Measurements from ENCODE around the gene TENT5C. TPM values are rescaled to one million over a fixed set of nuclear protein-coding genes. Genes with fewer than 3 reads are reported as not detected.
A peak's percentile ranks its signal among the peaks of the same experiment; 100 is the strongest.

The TENT5C gene
- total and polyA plus RNA-seq, 2 of the 13 experiments (the other 11 are each of a cell fraction or from before 2014, with no cell fraction given), result 0.02 to 0.38 TPM

DNA sequence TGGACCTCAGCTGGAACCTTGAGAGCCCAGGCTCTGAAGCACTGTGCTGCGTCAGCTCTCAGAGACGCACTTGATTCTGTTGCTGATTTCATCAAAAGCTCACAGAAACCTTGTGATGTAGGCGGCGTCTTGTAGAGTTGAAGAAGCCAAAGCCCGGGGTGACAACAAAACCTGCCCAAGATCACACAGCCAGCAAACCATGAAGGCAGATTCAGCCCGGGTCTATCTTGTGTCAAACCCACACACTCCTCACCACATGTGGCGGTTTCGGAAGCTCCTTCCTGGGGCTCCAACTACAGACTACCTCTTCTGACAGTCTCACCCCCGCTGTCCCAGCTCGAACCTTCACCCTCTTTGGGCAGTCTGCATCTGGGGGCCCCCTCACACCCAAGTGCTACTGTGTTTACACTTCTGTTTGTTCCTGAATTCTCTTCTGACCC lies 50.4 kb downstream of the TENT5C start (continued):
- TF ChIP-seq, protein P1, sequence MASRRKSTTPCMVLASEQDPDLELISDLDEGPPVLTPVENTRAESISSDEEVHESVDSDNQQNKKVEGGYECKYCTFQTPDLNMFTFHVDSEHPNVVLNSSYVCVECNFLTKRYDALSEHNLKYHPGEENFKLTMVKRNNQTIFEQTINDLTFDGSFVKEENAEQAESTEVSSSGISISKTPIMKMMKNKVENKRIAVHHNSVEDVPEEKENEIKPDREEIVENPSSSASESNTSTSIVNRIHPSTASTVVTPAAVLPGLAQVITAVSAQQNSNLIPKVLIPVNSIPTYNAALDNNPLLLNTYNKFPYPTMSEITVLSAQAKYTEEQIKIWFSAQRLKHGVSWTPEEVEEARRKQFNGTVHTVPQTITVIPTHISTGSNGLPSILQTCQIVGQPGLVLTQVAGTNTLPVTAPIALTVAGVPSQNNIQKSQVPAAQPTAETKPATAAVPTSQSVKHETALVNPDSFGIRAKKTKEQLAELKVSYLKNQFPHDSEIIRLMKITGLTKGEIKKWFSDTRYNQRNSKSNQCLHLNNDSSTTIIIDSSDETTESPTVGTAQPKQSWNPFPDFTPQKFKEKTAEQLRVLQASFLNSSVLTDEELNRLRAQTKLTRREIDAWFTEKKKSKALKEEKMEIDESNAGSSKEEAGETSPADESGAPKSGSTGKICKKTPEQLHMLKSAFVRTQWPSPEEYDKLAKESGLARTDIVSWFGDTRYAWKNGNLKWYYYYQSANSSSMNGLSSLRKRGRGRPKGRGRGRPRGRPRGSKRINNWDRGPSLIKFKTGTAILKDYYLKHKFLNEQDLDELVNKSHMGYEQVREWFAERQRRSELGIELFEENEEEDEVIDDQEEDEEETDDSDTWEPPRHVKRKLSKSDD (CRISPR knock-in tag; IDR thresholded peaks at IDR 0.05; ENCODE audit: low read depth), result no peak
- no peak for TF ChIP-seq SP5 (CRISPR knock-in tag; IDR thresholded peaks at IDR 0.05; ENCODE audit: borderline replicate concordance, low read depth)
- TF ChIP-seq ZMYM4 (CRISPR knock-in tag; IDR thresholded peaks at IDR 0.05), result no peak
- no peak for TF ChIP-seq ZNF549 (CRISPR knock-in tag; IDR thresholded peaks at IDR 0.05)
- TF ChIP-seq FOXA3 (CRISPR knock-in tag; IDR thresholded peaks at IDR 0.05), result 0 out of 2 replicates have a peak, but pooled peaks have one; percentile 14
- TF ChIP-seq, protein P2, sequence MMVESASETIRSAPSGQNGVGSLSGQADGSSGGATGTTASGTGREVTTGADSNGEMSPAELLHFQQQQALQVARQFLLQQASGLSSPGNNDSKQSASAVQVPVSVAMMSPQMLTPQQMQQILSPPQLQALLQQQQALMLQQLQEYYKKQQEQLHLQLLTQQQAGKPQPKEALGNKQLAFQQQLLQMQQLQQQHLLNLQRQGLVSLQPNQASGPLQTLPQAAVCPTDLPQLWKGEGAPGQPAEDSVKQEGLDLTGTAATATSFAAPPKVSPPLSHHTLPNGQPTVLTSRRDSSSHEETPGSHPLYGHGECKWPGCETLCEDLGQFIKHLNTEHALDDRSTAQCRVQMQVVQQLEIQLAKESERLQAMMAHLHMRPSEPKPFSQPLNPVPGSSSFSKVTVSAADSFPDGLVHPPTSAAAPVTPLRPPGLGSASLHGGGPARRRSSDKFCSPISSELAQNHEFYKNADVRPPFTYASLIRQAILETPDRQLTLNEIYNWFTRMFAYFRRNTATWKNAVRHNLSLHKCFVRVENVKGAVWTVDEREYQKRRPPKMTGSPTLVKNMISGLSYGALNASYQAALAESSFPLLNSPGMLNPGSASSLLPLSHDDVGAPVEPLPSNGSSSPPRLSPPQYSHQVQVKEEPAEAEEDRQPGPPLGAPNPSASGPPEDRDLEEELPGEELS (CRISPR knock-in tag; IDR thresholded peaks at IDR 0.05), result no peak
- TF ChIP-seq TCF7 (IDR thresholded peaks at IDR 0.05; ENCODE audit: low read depth), result peak; percentile 35; the same call in 1 of the 2 replicates
- TF ChIP-seq REXO4 (CRISPR knock-in tag; IDR thresholded peaks at IDR 0.05; ENCODE audit: borderline replicate concordance), result no peak
- TF ChIP-seq ZNF136 (CRISPR knock-in tag; IDR thresholded peaks at IDR 0.05; ENCODE audit: low read depth), result no peak
- no peak for TF ChIP-seq MAFK (conservative IDR thresholded peaks at IDR 0.05 in 1 of 2, IDR thresholded peaks at IDR 0.05 in 1 of 2; ENCODE audit: low read length in 2 of 2)
- no peak for TF ChIP-seq ZSCAN20 (CRISPR knock-in tag; IDR thresholded peaks at IDR 0.05; ENCODE audit: borderline replicate concordance)
- no peak for TF ChIP-seq ZNF543 (CRISPR knock-in tag; IDR thresholded peaks at IDR 0.05)
- TF ChIP-seq FOXP1 (IDR thresholded peaks at IDR 0.05), result no peak
- peak; percentile 7; the same call in 1 of the 2 replicates for TF ChIP-seq FOXP1 (CRISPR knock-in tag; IDR thresholded peaks at IDR 0.05)
- TF ChIP-seq, protein P3, sequence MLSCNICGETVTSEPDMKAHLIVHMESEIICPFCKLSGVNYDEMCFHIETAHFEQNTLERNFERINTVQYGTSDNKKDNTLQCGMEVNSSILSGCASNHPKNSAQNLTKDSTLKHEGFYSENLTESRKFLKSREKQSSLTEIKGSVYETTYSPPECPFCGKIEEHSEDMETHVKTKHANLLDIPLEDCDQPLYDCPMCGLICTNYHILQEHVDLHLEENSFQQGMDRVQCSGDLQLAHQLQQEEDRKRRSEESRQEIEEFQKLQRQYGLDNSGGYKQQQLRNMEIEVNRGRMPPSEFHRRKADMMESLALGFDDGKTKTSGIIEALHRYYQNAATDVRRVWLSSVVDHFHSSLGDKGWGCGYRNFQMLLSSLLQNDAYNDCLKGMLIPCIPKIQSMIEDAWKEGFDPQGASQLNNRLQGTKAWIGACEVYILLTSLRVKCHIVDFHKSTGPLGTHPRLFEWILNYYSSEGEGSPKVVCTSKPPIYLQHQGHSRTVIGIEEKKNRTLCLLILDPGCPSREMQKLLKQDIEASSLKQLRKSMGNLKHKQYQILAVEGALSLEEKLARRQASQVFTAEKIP (CRISPR knock-in tag; IDR thresholded peaks at IDR 0.05; ENCODE audit: borderline replicate concordance), result no peak
- TF ChIP-seq, protein P4, sequence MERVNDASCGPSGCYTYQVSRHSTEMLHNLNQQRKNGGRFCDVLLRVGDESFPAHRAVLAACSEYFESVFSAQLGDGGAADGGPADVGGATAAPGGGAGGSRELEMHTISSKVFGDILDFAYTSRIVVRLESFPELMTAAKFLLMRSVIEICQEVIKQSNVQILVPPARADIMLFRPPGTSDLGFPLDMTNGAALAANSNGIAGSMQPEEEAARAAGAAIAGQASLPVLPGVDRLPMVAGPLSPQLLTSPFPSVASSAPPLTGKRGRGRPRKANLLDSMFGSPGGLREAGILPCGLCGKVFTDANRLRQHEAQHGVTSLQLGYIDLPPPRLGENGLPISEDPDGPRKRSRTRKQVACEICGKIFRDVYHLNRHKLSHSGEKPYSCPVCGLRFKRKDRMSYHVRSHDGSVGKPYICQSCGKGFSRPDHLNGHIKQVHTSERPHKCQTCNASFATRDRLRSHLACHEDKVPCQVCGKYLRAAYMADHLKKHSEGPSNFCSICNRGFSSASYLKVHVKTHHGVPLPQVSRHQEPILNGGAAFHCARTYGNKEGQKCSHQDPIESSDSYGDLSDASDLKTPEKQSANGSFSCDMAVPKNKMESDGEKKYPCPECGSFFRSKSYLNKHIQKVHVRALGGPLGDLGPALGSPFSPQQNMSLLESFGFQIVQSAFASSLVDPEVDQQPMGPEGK (CRISPR knock-in tag; IDR thresholded peaks at IDR 0.05), result 0 out of 2 replicates have a peak, but pooled peaks have one; percentile 19
- TF ChIP-seq, protein P5, sequence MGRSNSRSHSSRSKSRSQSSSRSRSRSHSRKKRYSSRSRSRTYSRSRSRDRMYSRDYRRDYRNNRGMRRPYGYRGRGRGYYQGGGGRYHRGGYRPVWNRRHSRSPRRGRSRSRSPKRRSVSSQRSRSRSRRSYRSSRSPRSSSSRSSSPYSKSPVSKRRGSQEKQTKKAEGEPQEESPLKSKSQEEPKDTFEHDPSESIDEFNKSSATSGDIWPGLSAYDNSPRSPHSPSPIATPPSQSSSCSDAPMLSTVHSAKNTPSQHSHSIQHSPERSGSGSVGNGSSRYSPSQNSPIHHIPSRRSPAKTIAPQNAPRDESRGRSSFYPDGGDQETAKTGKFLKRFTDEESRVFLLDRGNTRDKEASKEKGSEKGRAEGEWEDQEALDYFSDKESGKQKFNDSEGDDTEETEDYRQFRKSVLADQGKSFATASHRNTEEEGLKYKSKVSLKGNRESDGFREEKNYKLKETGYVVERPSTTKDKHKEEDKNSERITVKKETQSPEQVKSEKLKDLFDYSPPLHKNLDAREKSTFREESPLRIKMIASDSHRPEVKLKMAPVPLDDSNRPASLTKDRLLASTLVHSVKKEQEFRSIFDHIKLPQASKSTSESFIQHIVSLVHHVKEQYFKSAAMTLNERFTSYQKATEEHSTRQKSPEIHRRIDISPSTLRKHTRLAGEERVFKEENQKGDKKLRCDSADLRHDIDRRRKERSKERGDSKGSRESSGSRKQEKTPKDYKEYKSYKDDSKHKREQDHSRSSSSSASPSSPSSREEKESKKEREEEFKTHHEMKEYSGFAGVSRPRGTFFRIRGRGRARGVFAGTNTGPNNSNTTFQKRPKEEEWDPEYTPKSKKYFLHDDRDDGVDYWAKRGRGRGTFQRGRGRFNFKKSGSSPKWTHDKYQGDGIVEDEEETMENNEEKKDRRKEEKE (IDR thresholded peaks at IDR 0.05), result no peak

Measured in HepG2 (cell line).